D721Med (cell line): Measurements from ENCODE around the gene VEGFC.

Source experiments
- DNase-seq: peaks from one replicate; pipeline ENCODE4 v3.0.0; 2011; ENCODE audit warnings: low spot score; ENCODE audit not compliant: insufficient read length
- FAIRE-seq: peaks from 2 replicates; lab custom pipeline; 2011; peaks lifted over from hg19 to GRCh38; lab: Jason Lieb, UNC
- TF ChIP-seq, protein P1 (sequence below): IDR thresholded peaks from 2 replicates; pipeline ENCODE4 v1.5.1; 2012; ENCODE audit warnings: mild to moderate bottlenecking, control low read depth; ENCODE audit not compliant: insufficient read depth; ENCODE audit errors: missing control alignments

The VEGFC gene

DNA sequence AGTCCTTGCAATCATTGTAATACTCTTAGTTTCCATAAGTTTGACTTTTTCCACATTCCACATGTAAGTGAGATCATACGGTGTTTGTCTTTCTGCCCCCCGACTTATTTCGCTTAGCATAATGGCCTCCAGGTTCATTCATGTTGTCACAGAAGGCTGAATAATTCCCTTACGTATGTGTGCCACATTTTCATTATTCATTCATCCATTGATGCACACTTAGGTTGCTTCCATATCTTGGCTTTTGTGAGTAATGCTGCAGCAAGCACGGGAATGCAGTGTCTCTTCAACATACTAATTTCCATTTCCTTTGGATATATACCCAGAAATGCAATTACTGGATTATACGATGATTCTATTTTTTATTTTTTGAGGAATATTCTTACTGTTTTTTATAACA lies 22.0 kb upstream of the VEGFC start:
- TF ChIP-seq, protein P1, sequence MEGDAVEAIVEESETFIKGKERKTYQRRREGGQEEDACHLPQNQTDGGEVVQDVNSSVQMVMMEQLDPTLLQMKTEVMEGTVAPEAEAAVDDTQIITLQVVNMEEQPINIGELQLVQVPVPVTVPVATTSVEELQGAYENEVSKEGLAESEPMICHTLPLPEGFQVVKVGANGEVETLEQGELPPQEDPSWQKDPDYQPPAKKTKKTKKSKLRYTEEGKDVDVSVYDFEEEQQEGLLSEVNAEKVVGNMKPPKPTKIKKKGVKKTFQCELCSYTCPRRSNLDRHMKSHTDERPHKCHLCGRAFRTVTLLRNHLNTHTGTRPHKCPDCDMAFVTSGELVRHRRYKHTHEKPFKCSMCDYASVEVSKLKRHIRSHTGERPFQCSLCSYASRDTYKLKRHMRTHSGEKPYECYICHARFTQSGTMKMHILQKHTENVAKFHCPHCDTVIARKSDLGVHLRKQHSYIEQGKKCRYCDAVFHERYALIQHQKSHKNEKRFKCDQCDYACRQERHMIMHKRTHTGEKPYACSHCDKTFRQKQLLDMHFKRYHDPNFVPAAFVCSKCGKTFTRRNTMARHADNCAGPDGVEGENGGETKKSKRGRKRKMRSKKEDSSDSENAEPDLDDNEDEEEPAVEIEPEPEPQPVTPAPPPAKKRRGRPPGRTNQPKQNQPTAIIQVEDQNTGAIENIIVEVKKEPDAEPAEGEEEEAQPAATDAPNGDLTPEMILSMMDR, result no peak
- FAIRE-seq (no peak), DNase-seq (no peak)

DNA sequence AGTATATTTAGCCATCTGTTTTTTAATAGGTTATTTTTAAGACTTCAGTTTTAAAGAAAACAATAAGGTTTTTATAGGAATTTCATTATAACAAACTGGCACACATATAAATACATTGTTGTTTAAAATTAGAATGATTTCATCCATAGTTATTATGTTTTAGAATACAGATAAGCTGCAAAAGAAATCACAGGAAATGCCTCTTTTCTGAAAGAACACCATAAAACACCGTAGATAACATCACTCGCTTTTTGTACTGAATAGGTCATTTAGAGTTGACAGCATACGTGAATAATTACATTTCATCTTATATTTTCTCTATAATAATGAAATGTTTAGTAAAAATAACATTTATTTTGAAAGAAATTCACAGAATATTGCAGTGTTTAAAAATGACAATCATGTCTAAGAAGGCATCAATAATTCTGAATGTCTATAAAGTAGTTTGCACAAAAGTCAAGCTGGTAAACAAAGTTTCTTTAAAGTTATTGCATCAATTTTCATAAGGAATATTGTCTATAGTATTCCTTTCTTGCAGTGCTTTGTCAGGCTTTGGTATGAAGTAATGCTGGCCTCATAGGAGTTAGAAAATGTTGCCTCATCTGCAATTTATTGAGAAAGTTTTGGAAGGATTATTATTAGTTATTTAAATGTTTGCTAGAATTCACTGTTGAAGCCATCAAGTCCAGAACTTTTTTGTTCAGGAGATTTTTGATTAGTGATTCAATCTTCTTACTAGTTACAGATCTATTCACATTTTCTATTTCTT lies 17.9 kb upstream of the VEGFC start:
- TF ChIP-seq, protein P1, result no peak
- FAIRE-seq (no peak), DNase-seq (no peak)

DNA sequence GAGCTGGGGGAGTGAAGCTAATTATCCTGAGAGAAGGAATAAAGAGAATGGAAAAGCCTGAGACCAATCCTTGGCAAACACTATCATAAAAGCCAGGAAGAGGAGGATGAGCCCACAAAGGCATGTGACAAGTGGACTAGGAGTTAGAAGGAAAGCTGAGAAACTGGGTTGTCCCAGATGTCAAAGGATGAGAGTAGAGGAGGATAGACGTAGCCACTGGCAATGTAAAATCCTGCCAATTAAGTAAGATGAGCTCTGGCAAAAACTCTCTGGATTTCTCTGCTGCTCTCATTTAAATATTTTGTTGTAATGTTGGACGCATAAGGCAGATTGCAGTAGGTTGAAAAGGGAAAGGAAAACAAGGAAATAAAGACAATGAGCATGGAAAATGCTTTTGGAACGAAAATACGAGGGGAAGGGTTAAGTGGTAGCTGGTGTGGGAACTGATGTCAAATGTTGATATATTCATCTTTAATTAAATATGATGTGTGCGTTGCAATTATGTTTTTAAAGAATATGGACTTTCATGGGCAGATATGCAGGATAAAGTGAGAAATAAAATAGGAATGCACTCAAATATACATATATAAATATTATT lies 14.2 kb upstream of the VEGFC start:
- TF ChIP-seq, protein P1, result no peak
- no peak for FAIRE-seq
- DNase-seq, result no peak

DNA sequence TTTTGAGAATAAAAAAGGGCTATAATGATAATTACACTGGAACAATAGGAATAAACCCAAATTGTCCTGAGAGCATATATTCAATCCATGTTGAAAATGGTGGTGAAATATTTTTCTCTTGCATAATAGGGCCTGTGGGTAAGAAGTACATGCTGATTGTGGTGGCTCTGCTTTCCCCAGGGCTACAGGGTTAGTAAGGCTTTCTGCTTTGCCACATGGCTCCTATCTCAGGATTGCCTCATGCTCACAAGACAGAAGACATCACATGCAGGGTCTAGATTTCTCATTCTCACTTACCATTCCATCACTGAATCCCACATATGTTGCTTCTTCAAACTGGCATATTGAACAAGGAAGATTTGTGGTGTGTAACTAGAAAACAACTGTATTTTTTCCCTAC lies 12.4 kb upstream of the VEGFC start:
- DNase-seq (no peak), FAIRE-seq (no peak)
- TF ChIP-seq, protein P1, result no peak

DNA sequence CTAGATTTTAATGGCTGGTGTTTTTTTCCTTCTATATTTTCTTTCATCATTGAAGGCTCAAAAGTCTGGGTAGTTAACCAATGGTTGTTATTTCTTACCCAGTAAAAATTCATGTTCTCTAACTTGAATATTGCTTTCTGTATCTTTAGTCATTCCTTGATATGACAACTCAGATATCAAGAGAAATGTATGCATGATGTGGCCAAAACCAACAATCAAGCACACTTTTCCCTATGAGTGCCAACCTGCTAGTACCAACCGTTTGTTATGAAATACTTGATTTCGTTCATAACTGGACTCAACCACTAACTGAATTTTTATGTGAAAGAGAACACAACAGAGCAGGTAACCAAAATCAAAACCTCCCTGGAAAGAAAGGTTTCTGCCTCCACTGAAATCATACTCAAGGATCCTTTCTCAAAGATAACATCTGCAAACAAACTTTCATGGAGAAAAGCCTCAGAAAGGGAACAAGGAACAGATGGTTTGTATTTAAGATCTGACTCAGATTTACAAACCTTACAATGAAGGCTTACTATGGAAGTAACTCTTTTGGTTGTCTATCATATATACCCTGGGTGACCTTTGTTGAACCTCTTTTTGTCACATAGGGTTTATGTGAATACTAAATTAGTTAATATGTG lies 8.3 kb upstream of the VEGFC start:
- TF ChIP-seq, protein P1, result no peak
- DNase-seq (no peak), FAIRE-seq (no peak)

DNA sequence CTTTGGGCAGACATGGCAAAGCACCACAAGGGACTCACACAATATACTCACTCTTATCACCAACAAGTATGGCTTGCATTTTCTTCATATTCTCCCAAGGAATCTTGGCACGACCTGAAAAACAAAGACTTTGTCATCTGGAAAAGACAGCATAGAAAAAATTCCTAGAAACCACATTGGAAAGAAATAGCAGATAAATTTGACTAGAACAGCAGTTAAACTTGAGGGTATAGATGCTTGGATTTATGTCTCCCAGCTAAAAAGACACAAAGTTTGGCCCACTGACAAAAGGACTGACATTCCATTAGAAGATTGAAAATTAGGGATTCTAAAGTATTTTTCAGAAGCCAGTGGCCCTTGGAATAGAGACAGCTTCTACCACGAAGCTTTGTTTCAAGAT lies 6.9 kb upstream of the VEGFC start:
- FAIRE-seq, result no peak
- TF ChIP-seq, protein P1, result no peak
- no peak for DNase-seq
